H1 (cell line): ENCODE data around the gene TAX1BP3.

ENCODE experiments used
- CHD2 ChIP-seq: IDR thresholded peaks from 2 replicates; pipeline ENCODE4 v1.6.1; 2012; ENCODE audit warnings: low read length, improper control_type of control experiment
- CTCF ChIP-seq, 3 experiments: IDR thresholded peaks; 1 replicate in 2 of 3; 2 replicates in 1 of 3; pipeline versions ENCODE4 v1.5.1 to v1.6.1; 2011; ENCODE audit warnings: low read length in 3 of 3, mild to moderate bottlenecking in 3 of 3, inconsistent platforms in 2 of 3, low read depth in 1 of 3, moderate library complexity in 1 of 3; ENCODE audit not compliant: insufficient read depth in 1 of 3; ENCODE audit errors: control extremely low read depth in 1 of 3
- E2F6 ChIP-seq: IDR thresholded peaks from 2 replicates; pipeline ENCODE4 v1.6.1; 2012; ENCODE audit warnings: inconsistent platforms
- EGR1 ChIP-seq: IDR thresholded peaks from 2 replicates; pipeline ENCODE4 v1.6.1; 2011; ENCODE audit warnings: low read depth, low read length, borderline replicate concordance
- POU5F1 ChIP-seq: IDR thresholded peaks from 2 replicates; pipeline ENCODE4 v1.6.1; 2011; ENCODE audit warnings: low read depth, mild to moderate bottlenecking, low read length, moderate library complexity
- TAF1 ChIP-seq: IDR thresholded peaks from 2 replicates; pipeline ENCODE4 v1.6.1; 2011; ENCODE audit warnings: mild to moderate bottlenecking, low read depth, low read length
- ZNF274 ChIP-seq: IDR thresholded peaks from 2 replicates; pipeline ENCODE4 v1.7.0; 2012; ENCODE audit warnings: low read length, borderline replicate concordance; ENCODE audit errors: extremely low read depth

DNA sequence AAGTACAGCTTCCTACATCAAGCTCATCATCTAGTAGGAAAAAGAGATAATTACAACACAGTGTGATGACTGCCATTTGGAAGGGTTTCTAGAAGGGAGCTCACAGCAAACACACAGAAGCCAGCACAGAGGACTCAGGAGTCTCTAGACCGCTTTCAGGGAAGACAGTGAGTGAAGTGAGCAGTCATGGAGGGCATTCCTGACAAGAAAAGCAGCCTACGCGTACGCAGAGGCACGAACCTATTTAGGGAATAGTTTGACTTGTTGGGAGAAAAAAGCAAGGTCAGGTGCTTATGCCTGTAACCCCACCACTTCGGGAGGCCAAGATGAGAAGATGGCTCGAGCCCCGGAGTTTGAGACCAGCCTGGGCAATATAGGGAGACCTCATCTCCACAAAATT lies 46.9 kb upstream of the TAX1BP3 start:
- TF ChIP-seq CTCF (IDR thresholded peaks at IDR 0.05; ENCODE audit: control extremely low read depth in 1 of 3, insufficient read depth in 1 of 3, low read depth in 1 of 3, low read length in 3 of 3) (no peak), EGR1 (no peak), CHD2 (no peak), E2F6 (no peak), ZNF274 (no peak), POU5F1 (no peak), TAF1 (no peak)
